NCI-H2171 treated with DMSO at 0.1 percent for 48 hours (cell line): ENCODE data around the gene OTOG.

Experiments
- DNase-seq: peaks from one replicate; lab custom pipeline; 2025; lab: John Stamatoyannopoulos, UW

OTOG gene

GRCh38 chr11:17651681-17652080 lies 104.6 kb downstream of the OTOG start:
- peak; percentile 63 for DNase-seq

- DNase-seq = no peak
Observed at GRCh38 chr11:17652556-17652955, 105.5 kb downstream of the OTOG start.

GRCh38 chr11:17653611-17654010 lies 106.6 kb downstream of the OTOG start:
- DNase-seq = peak; percentile 70

DNA sequence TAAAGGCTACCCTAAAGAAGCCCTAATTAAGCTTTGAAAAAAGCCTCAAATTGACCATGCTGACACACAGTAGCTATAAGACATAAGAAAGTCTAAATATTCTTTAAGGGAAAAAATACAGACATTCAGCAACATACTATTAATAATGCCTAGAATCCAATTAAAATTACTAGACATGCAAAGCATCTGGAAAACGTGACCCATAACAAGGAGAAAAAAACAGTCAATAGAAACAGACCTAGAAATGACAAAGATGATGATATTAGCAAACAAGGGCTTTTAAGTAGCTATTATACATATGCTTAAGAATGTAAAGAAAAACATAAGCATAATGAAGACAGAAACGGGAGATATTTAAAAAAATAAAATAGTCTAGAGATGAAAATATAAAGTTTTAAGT lies 108.6 kb downstream of the OTOG start:
- no peak for DNase-seq

DNA sequence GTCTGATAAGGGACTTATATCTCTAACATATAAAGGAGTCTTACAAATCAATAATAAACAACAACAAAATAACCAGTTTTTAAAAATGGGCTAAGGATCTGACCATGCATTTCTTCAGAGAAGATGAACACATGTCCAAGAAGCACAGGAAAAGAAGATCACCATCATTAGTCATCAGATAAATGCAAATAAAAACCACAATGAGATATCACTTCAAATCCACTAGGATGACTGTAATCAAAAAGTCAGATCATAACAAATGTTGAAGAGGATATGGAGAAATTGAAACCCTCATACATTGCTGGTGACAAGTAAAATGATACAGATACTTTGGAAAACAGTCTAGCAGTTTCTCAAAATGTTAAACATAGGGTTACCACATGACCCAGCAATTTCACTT lies 111.2 kb downstream of the OTOG start:
- DNase-seq = no peak

DNA sequence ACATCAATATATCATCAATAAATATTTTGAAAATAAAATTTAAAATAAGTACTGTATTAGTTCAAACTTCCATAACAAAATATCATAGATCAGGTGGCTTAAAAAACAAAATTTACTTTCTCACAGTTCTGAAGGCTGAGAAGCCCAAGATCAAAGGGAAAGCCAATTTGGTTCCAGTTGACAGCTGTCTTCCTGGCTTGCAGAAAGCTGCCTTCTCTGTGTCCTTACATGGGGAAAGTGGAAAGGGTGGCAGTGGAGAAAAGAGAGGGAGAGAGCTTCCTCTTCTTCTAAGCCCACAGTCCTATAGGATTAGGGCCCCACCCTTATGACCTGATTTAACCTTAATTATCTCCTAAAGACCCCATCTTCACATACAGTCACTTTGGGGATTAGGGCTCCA lies 121.1 kb downstream of the OTOG start:
- no peak for DNase-seq

- no peak for DNase-seq
Observed at GRCh38 chr11:17672469-17672868, 125.4 kb downstream of the OTOG start.

DNA sequence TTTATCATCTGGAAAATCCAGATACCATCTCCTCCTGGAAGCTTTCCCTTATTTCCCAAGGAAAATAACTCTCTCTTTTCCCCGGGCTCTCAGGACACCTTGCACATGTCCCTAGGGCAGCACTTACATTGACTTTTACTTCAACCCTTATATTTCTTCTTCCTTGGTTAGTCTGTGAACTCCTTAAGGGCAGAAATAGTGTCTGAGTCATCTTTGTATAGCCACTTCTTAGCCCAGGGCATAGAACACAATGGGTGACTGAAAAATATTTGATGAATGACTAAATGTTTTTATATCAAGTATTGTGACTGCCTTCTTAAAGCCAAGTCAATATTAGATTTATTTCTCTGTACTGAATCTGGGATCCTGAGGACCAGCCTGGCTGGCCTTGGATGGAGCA lies 126.9 kb downstream of the OTOG start:
- DNase-seq = no peak

- no peak for DNase-seq
Observed at GRCh38 chr11:17682848-17683247, 135.8 kb downstream of the OTOG start.

- DNase-seq = no peak
Observed at GRCh38 chr11:17683377-17684161, 136.5 kb downstream of the OTOG start.

DNA sequence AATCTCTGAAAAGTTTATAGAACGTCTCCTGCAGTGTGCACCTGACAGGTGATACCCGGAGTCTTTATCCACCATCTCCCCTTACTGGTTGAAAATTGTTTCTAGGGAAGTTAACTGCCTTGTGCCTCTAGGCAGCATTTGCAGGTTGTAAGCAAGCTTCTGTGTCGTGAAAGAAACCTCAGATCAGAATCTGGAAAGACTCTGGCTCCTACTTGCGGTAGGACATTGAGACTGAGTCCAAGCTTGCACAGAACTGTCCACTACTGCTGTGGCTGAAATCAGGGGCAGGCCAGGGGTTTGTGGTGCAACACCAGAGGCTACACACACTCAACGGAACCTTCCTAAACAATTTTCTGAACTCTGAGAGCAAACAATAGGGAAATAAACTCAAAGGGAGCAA lies 137.5 kb downstream of the OTOG start:
- no peak for DNase-seq

- no peak for DNase-seq
Observed at GRCh38 chr11:17686231-17686980, 139.3 kb downstream of the OTOG start.

DNA sequence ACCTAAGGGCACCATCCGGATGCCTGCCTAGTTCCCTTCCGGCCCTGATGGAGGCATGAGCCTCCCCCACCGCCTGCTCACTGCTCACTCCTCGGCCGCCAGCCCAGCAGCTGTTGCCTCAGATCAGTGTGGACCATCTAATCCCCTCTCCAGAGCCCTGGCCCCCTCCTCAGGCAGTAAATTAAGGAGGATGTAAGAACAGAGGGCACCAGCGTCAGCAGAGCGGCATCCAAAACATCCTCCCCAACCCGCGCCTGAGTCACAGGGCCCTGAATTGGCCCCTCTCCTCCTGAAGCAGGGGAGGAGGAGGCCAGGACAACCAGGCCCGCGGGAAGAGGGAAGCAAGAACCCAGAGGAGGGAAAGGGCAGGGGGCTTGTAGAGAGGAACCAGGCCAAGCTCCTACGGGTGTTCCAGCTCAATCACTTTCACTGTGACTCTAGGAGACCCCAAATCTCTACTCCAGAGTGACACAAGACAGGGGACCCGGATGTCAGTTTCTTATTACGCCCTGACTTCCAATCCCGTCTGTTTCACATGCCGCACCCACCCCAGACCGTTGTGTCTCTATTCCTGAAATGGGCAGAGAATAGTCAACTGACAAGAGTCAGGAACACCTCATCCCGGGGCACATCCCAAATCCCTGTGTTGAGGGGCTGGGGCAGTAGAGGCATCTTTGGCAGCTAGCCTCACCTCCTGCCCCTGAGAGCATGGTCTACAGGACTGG lies 141.0 kb downstream of the OTOG start:
- no peak for DNase-seq

GRCh38 chr11:17691550-17691949 lies 144.5 kb downstream of the OTOG start:
- no peak for DNase-seq

GRCh38 chr11:17691976-17692375 lies 144.9 kb downstream of the OTOG start:
- DNase-seq = no peak

- DNase-seq = no peak
Observed at GRCh38 chr11:17692931-17693330, 145.9 kb downstream of the OTOG start.

DNA sequence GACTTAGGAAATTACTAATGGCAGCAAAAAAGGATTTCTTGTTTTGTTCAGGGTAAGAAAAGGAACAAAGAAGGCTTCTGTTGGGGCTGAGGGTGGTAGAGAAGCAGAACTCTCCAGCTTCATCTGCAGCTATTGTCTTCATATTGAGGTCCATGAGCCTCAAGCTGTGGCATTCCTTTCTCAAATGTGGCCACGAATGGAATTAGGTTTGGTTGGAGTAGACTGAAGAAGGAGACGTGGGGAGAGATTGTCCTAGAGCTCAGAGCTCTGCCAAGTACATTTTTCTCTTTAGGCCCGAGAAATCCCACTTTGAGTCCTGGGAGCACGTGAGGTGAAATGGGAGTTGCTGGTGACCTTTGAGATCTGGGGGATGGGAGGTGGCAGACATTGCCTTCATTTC lies 146.5 kb downstream of the OTOG start:
- DNase-seq = no peak

DNA sequence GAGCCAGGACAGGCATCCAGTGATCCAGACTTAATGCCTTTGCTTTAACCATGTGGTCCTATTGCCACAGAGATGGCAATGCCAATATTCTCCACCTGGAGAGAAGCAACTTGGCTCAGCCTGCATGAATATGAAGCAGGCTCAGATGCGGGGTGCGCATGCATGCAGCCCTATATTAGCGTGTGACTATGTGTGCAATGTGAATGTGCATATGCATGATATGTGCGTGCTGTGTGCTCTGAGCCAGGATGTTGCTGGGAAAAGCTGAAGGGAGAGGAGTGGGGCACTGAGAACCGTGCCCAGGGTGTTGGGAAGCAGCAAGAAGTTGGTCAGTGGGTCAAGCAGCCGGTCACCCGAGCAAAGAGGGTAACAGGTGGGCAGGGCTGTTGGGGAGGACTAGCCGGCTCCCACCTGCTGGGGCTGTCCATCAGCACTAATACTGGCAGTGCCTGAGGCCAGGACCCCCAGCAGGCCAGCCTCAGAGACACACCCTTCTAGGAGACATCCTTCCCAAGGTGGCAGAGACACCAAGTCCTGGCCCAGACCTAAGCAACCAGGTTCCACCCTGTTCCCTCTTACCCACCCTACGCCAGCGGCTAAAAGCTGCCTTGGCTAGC lies 147.5 kb downstream of the OTOG start:
- no peak for DNase-seq

DNA sequence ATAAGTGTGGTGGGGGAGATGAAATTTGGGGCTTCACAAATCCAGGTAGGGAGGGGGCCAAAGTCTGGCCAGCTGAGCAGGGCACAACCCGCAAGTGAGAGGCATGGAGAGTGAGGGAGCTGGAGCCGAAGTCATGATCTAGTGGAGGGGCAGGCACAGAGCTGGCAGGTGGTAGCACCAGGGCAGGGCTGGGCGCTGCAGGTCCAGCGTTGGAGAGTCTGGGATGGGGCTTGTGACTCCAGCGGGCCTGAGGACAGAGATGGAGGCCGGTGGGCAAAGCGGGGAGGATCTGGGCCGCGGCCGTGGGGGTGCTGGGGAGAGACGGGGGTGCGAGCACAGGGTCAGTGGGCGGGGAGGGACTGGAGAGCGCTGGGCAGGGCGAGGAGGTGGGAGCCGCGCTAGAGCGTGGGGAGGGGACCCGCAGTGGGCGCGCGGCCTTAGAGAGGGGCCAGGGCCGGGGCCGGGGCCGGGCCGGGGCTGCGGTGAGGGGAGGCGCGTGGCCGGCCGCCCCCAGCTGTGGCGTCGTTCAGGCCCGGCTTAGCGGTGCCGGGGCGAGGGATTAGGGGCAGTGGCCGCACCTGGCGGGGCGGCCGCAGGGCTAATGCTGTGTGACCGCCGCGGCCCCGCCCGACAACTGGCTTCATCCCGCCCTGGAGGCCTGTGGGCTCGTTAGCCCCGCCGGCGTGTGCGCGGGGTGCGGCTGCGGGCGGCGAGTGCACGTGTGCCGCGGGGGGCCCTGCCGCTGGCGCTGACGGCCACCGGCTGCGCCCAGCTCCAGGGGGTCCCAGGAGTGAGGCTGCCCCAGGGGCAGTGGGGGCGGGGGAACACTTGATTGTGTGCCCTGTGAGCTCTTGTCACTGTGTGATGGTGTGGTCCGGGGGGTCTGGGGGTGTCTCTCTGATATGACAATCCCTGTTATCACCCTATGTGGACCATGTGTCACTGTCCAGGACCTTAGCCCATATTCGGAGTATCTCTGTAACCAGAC lies 148.7 kb downstream of the OTOG start:
- DNase-seq = no peak

DNA sequence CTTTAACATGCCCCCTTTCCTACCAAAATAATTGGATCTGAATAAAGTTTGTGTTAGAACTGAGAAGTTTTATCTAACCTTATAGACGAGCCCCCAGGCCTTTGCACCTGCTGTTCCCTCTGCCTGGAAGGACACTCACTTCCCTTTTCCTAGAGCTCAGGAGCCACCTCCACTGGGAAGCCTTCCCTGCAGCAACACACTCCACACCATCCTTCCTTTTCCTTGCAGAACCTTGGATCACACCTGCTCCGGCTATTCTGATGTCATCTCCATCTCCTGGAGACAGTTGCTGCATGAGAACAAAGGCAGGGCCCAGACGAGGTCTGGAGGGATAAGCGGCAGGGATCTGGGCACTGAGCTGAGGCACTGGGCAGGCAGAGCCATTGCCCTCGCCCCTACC lies 149.7 kb downstream of the OTOG start:
- no peak for DNase-seq
